Glutamatergic neuron (in vitro differentiated cells): ENCODE results near the gene CHMP3. TPM values are rescaled to one million over a fixed set of nuclear protein-coding genes. Genes with fewer than 3 reads are reported as not detected.

Experiments
- DNase-seq: peaks from one replicate; pipeline ENCODE4 v3.0.0; 2022
- H3K27ac Mint-ChIP-seq: one replicate; pipeline ENCODE4 v1.8.0; 2020; ENCODE audit warnings: mild to moderate bottlenecking, mixed read lengths, inconsistent platforms; ENCODE audit not compliant: unreplicated experiment
- H3K27me3 Mint-ChIP-seq: one replicate; pipeline ENCODE4 v1.8.0; 2020; ENCODE audit warnings: mild to moderate bottlenecking, moderate library complexity, mixed read lengths, inconsistent platforms; ENCODE audit not compliant: unreplicated experiment
- H3K36me3 Mint-ChIP-seq: one replicate; pipeline ENCODE4 v1.8.0; 2020; ENCODE audit warnings: mild to moderate bottlenecking, mixed read lengths, inconsistent platforms; ENCODE audit not compliant: unreplicated experiment
- H3K4me1 Mint-ChIP-seq: one replicate; pipeline ENCODE4 v1.8.0; 2020; ENCODE audit warnings: mild to moderate bottlenecking, low read depth, mixed read lengths, inconsistent platforms; ENCODE audit not compliant: unreplicated experiment
- H3K4me3 Mint-ChIP-seq: one replicate; pipeline ENCODE4 v1.8.0; 2020; ENCODE audit warnings: mild to moderate bottlenecking, mixed read lengths, inconsistent platforms; ENCODE audit not compliant: unreplicated experiment
- H3K9me3 Mint-ChIP-seq: one replicate; pipeline ENCODE4 v1.8.0; 2020; ENCODE audit warnings: mild to moderate bottlenecking, moderate library complexity, mixed read lengths, inconsistent platforms; ENCODE audit not compliant: unreplicated experiment
- CTCF ChIP-seq: fragments of 200-600 bp; sonication (generic); IDR thresholded peaks from one replicate; pipeline ENCODE4 v1.5.0; 2021; ENCODE audit not compliant: partially characterized antibody, unreplicated experiment
- total RNA-seq: library from RNA; stranded (reverse); fragmentation: NEBNext Ultra II Directional; extraction: Animal tissue kit (Norgen Biotek cat#: 25700); gene quantifications from one replicate; pipeline ENCODE4 v1.2.1, GENCODE V29; 2021; ENCODE audit not compliant: unreplicated experiment

Gene CHMP3
- total RNA-seq, 1 donor from 2014 or later: 68.4 TPM

- H3K4me3 Mint-ChIP-seq: no peak overlapping the region
- H3K9me3 Mint-ChIP-seq: no peaks in the 10 kb centered on the region
- no peak for TF ChIP-seq CTCF
- no peak overlapping the region for H3K27ac Mint-ChIP-seq
- H3K36me3 Mint-ChIP-seq: no peaks in the 10 kb centered on the region
- DNase-seq: no peak
- no peaks in the 10 kb centered on the region for H3K4me1 Mint-ChIP-seq
- peaks cover 2% of the 10 kb centered on the region for H3K27me3 Mint-ChIP-seq
Measured at GRCh38 chr2:86466306-86466705, 96.9 kb downstream of the CHMP3 start.

GRCh38 chr2:86464652-86465051 lies 98.6 kb downstream of the CHMP3 start:
- Mint-ChIP-seq H3K36me3 (no peaks in the 10 kb centered on the region), H3K9me3 (no peaks in the 10 kb centered on the region), H3K4me3 (no peak overlapping the region), H3K4me1 (no peaks in the 10 kb centered on the region), H3K27ac (no peak overlapping the region), H3K27me3 (peaks cover 2% of the 10 kb centered on the region)
- TF ChIP-seq CTCF: no peak
- DNase-seq: no peak

GRCh38 chr2:86461042-86461743 lies 102.0 kb downstream of the CHMP3 start:
- TF ChIP-seq CTCF: no peak
- no peak for DNase-seq
- Mint-ChIP-seq H3K4me3 (no peak overlapping the region), H3K27me3 (peaks cover 4% of the 10 kb centered on the region), H3K27ac (no peak overlapping the region), H3K4me1 (no peaks in the 10 kb centered on the region), H3K9me3 (no peaks in the 10 kb centered on the region), H3K36me3 (peaks cover 4% of the 10 kb centered on the region)

- Mint-ChIP-seq H3K4me1 (no peaks in the 10 kb centered on the region), H3K36me3 (peaks cover 15% of the 10 kb centered on the region), H3K27me3 (peaks cover 1% of the 10 kb centered on the region), H3K27ac (no peak overlapping the region), H3K9me3 (no peaks in the 10 kb centered on the region), H3K4me3 (no peak overlapping the region)
- DNase-seq: no peak
- TF ChIP-seq CTCF: no peak
Measured at GRCh38 chr2:86455181-86455580, 108.1 kb downstream of the CHMP3 start.

- no peak for DNase-seq
- Mint-ChIP-seq H3K27me3 (peaks cover under 1% of the 10 kb centered on the region), H3K9me3 (no peaks in the 10 kb centered on the region), H3K4me1 (no peaks in the 10 kb centered on the region), H3K27ac (no peak overlapping the region), H3K36me3 (peaks cover 13% of the 10 kb centered on the region), H3K4me3 (no peak overlapping the region)
- TF ChIP-seq CTCF: no peak
Measured at GRCh38 chr2:86454238-86454637, 109.0 kb downstream of the CHMP3 start.
